ENCODE results near the gene EEFSEC. TPM values are rescaled to one million over a fixed set of nuclear protein-coding genes. Genes with fewer than 3 reads are reported as not detected.

Gene EEFSEC
- total and polyA plus RNA-seq, 4 donors: 9.8 to 20.1 (median 11.6) TPM

DNA sequence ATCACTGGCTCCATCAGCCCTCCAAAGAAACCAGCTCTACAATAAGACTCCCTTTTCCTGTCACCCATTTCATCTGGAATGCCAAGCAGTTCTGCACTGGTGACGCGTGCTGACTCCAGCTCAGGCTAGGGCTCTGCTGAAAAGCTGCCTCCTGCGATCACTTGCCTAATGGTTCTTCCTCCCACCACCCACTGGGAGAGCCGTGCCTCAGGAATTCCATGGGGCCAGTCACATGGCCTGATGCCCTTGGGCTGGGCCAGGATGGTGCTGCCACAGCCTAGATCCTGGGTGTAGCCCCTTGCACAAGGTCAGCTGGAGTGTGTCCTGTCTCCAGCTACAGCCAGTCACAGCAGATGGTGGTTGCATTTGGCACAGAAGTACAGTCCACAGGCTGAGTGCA, 214.5 kb downstream of the EEFSEC start:
- TF ChIP-seq CTCF (IDR thresholded peaks at IDR 0.05; ENCODE audit: control extremely low read depth, extremely low read depth): no peak
- WGBS, 2 donors: 93 to 98% methylated on average over 4 of the region's 4 CpGs
- Histone ChIP-seq H3K4me3 (no peak overlapping the region), H3K9ac (ENCODE audit: insufficient read depth in 1 of 2, low read length in 2 of 2) (no peak overlapping the region), H3K9me3 (ENCODE audit: control insufficient read depth in 4 of 4, insufficient read depth in 3 of 4, low read length in 3 of 4) (no peaks in the 10 kb centered on the region), H3K27me3 (ENCODE audit: control insufficient read depth in 3 of 3, insufficient read depth in 3 of 3, low read length in 2 of 3) (no peaks in the 10 kb centered on the region), H3K36me3 (ENCODE audit: control insufficient read depth in 4 of 4, insufficient read depth in 4 of 4, low read length in 4 of 4) (peaks cover 0 to 11% (median 0%) of the 10 kb centered on the region in 4 donors), H3K4me1 (ENCODE audit: control insufficient read depth in 5 of 5, insufficient read depth in 5 of 5, low read length in 5 of 5) (peaks cover 0 to 13% (median 0%) of the 10 kb centered on the region in 5 donors), H3K27ac (ENCODE audit: low read depth in 1 of 2, low read length in 1 of 2) (no peak overlapping the region)
- DNase-seq (no peak), ATAC-seq (ENCODE audit: insufficient read depth, low FRiP score) (no peak)

- H3K36me3 ChIP-seq (ENCODE audit: control insufficient read depth in 4 of 4, insufficient read depth in 4 of 4, low read length in 4 of 4): peaks cover 0 to 15% (median 0%) of the 10 kb centered on the region in 4 donors
- H3K27me3 ChIP-seq (ENCODE audit: control insufficient read depth in 3 of 3, insufficient read depth in 3 of 3, low read length in 2 of 3): no peaks in the 10 kb centered on the region
- WGBS, 2 donors: 93 to 94% methylated on average over 7 of the region's 7 CpGs
- no peak overlapping the region for H3K9ac ChIP-seq (ENCODE audit: insufficient read depth in 1 of 2, low read length in 2 of 2)
- DNase-seq: no peak
- H3K9me3 ChIP-seq (ENCODE audit: control insufficient read depth in 4 of 4, insufficient read depth in 3 of 4, low read length in 3 of 4): no peaks in the 10 kb centered on the region
- TF ChIP-seq CTCF (IDR thresholded peaks at IDR 0.05; ENCODE audit: control extremely low read depth, extremely low read depth): no peak
- H3K4me1 ChIP-seq (ENCODE audit: control insufficient read depth in 5 of 5, insufficient read depth in 5 of 5, low read length in 5 of 5): peaks cover 0 to 13% (median 0%) of the 10 kb centered on the region in 5 donors
- H3K4me3 ChIP-seq: no peak overlapping the region
- ATAC-seq (ENCODE audit: insufficient read depth, low FRiP score): no peak
- H3K27ac ChIP-seq (ENCODE audit: low read depth in 1 of 2, low read length in 1 of 2): no peak overlapping the region
Measured at GRCh38 chr3:128368626-128369025, 215.3 kb downstream of the EEFSEC start.

GRCh38 chr3:128369121-128369703, 215.9 kb downstream of the EEFSEC start:
- Histone ChIP-seq H3K9me3 (ENCODE audit: control insufficient read depth in 4 of 4, insufficient read depth in 3 of 4, low read length in 3 of 4) (no peaks in the 10 kb centered on the region), H3K9ac (ENCODE audit: insufficient read depth in 1 of 2, low read length in 2 of 2) (no peak overlapping the region), H3K27me3 (ENCODE audit: control insufficient read depth in 3 of 3, insufficient read depth in 3 of 3, low read length in 2 of 3) (no peaks in the 10 kb centered on the region), H3K27ac (ENCODE audit: low read depth in 1 of 2, low read length in 1 of 2) (no peak overlapping the region), H3K4me1 (ENCODE audit: control insufficient read depth in 5 of 5, insufficient read depth in 5 of 5, low read length in 5 of 5) (peaks cover 0 to 13% (median 0%) of the 10 kb centered on the region in 5 donors), H3K4me3 (no peak overlapping the region), H3K36me3 (ENCODE audit: control insufficient read depth in 4 of 4, insufficient read depth in 4 of 4, low read length in 4 of 4) (peaks cover 0 to 17% (median 0%) of the 10 kb centered on the region in 4 donors)
- WGBS, 2 donors: 73 to 89% methylated on average over 2 of the region's 2 CpGs
- DNase-seq (no peak), ATAC-seq (ENCODE audit: insufficient read depth, low FRiP score) (no peak)
- no peak for TF ChIP-seq CTCF (IDR thresholded peaks at IDR 0.05; ENCODE audit: control extremely low read depth, extremely low read depth)

Measured in lung (tissue), 12 donors.